Left ventricle myocardium inferior (tissue), 1 donor: ENCODE results near the gene KTN1. TPM values are rescaled to one million over a fixed set of nuclear protein-coding genes. Genes with fewer than 3 reads are reported as not detected.

ENCODE experiments used
- DNase-seq: peaks from one replicate; pipeline ENCODE4 v3.0.0-alpha.2; 2020
- H3K27ac ChIP-seq: fragments of 200-600 bp; replicated peaks from 2 replicates; pipeline ENCODE4 v1.8.0; 2021
- H3K27me3 ChIP-seq: fragments of 200-600 bp; 2 replicates; pipeline ENCODE4 v1.8.0; 2021; ENCODE audit warnings: low read depth
- H3K36me3 ChIP-seq: fragments of 200-600 bp; 2 replicates; pipeline ENCODE4 v1.8.0; 2021
- H3K4me1 ChIP-seq: fragments of 200-600 bp; 2 replicates; pipeline ENCODE4 v1.8.0; 2021
- H3K4me3 ChIP-seq: fragments of 200-600 bp; 2 replicates; pipeline ENCODE4 v1.8.0; 2021; ENCODE audit warnings: mild to moderate bottlenecking, moderate library complexity
- H3K9me3 ChIP-seq: fragments of 200-600 bp; replicated peaks from 2 replicates; pipeline ENCODE4 v1.8.0; 2021
- intact Hi-C: fragments of 100-400 bp; cut with micrococcal nuclease; formaldehyde crosslinking; loops from one replicate; pipeline ENCODE4 v1.11.0; 2022
- total RNA-seq: library from RNA; stranded (reverse); fragmentation: NEBNext Ultra II Directional; extraction: Animal tissue kit (Norgen Biotek cat#: 25700); gene quantifications from one replicate; pipeline ENCODE4 v1.2.1, GENCODE V29; 2021
- TF ChIP-seq, protein P1 (sequence below): fragments of 200-600 bp; IDR thresholded peaks from 2 replicates; pipeline ENCODE4 v1.8.0; 2021; ENCODE audit warnings: antibody characterized with exemption, mild to moderate bottlenecking, borderline replicate concordance
- donor health status: DM: no; HTN: yes; CAD: no; lungs with severe emphysema.

KTN1 gene
- total RNA-seq, 1 donor from 2014 or later, result 294 TPM

DNA sequence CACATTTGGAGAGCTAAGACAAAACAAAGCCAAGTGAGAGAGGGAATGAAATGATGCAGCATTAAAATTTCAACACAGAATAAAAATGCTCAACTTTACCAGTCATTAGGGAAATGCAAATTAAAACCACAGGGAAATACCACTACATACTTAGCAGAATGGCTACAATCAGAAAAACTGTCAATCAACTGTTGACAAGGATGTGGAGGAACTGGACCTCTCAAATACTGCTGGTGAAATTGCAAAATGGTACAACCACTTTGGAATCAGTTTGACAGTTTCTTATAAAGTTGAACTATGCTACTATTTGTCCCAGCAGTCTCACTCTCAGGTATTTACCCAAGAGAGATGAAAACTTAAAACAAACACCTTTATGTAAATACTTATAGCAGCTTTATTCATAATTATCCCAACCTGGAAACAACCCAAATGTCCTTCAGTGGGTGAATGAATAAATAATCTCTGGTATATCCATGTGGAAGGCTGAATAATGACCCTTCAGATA, 43.8 kb upstream of the KTN1 start:
- Histone ChIP-seq H3K36me3 (no peaks in the 10 kb centered on the region), H3K27ac (no peak overlapping the region)
- TF ChIP-seq, protein P1, sequence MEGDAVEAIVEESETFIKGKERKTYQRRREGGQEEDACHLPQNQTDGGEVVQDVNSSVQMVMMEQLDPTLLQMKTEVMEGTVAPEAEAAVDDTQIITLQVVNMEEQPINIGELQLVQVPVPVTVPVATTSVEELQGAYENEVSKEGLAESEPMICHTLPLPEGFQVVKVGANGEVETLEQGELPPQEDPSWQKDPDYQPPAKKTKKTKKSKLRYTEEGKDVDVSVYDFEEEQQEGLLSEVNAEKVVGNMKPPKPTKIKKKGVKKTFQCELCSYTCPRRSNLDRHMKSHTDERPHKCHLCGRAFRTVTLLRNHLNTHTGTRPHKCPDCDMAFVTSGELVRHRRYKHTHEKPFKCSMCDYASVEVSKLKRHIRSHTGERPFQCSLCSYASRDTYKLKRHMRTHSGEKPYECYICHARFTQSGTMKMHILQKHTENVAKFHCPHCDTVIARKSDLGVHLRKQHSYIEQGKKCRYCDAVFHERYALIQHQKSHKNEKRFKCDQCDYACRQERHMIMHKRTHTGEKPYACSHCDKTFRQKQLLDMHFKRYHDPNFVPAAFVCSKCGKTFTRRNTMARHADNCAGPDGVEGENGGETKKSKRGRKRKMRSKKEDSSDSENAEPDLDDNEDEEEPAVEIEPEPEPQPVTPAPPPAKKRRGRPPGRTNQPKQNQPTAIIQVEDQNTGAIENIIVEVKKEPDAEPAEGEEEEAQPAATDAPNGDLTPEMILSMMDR, result no peak

DNA sequence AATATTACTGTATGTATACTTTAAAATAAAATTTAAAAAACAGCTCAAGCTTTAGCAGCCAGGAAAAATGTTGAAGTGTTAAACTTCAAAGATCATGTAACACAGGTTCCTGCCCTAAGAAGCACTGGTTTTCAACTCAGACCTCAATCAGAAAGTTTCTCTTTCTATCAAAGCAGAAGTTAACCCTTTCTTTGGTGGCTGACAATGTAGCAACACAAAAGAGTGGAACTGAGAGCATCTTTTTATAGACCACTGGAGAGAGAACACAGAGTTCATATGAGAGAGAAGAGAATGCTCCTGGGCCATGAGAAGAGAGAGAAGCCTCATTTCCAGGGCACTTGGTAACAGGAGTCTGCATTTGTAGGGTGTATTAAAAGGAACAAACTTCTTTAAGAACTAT, 42.2 kb upstream of the KTN1 start:
- Histone ChIP-seq H3K4me3 (no peak overlapping the region), H3K27ac (no peak overlapping the region), H3K4me1 (no peaks in the 10 kb centered on the region), H3K36me3 (no peaks in the 10 kb centered on the region), H3K27me3 (no peaks in the 10 kb centered on the region), H3K9me3 (peaks cover 16% of the 10 kb centered on the region)
- intact Hi-C loops, result no loop called here
- no peak for DNase-seq
- TF ChIP-seq, protein P1, result no peak

More for the DNA sequence above, 43.8 kb upstream of the KTN1 start:
- DNase-seq, result no peak
- Histone ChIP-seq H3K4me1 (no peaks in the 10 kb centered on the region), H3K4me3 (no peak overlapping the region), H3K27me3 (no peaks in the 10 kb centered on the region), H3K9me3 (peaks cover 16% of the 10 kb centered on the region)
- intact Hi-C loops, result no loop called here

DNA sequence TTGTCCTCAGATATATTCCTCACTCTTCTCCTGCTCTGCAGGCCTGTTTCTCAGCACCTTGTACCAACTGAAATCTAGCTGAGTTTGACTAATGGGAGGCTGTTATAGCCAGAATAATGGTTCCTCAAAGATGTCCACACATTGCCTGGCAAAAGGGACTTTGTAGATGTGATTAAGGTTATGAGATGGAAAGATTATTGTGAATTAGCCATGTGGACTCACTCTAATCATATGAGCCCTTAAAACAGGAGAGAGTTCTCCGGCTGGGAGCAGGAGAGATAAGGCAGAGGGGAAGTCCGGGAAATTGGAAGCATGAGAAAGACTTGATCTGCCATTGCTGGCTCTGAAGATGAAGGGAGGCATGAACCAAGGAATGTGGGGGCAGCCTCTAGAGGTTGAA, 40.0 kb upstream of the KTN1 start:
- Histone ChIP-seq H3K27me3 (no peaks in the 10 kb centered on the region), H3K27ac (no peak overlapping the region), H3K36me3 (no peaks in the 10 kb centered on the region), H3K4me1 (no peaks in the 10 kb centered on the region), H3K9me3 (peaks cover 16% of the 10 kb centered on the region), H3K4me3 (no peak overlapping the region)
- DNase-seq, result no peak
- intact Hi-C loops, result no loop called here
- TF ChIP-seq, protein P1, result no peak

DNA sequence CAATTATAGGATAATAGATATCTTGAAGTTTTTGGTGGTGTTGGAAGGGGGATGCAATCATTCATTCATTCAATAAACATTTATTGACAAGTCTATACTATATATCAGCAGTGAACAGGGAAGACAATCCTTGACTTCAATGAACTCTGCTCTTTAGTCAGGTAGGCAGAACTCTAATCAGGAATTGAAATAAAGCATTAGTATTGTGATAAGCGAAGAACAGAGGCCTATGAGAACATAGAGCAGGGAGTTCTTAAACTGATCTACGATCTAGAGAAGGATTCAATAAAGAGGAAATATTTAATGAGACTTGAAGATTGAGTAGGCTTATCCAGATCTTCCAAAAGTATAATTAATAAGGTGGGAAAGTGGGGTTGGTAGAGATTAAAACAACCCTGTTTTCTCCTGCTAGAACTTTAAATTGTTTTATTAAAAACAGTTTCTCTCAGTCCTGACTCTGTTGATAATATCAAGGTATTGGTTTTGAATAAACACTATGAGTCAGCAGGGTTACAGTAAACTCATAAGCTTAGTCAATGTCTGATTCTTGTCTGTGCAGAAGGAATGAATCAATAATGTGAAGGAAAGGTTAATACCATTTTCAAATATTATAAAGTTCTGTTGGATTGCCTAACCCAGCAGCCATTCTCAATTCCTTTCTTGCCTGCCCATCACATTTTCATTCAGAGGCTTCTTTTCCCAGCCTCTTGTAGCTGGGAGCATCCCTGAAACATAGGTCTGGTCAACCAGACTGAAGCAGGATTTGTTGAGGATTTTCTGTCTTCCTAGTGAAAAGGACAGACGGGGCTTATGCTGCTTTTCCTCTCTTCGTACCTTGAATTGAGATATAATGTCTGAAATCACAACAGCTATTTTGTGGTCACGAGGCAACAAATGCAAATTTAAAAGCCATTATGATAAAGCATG, 38.9 kb upstream of the KTN1 start:
- intact Hi-C loops, result no loop called here
- H3K9me3 ChIP-seq, result peaks cover 14% of the 10 kb centered on the region
- H3K4me1 ChIP-seq, result no peaks in the 10 kb centered on the region
- no peak overlapping the region for H3K4me3 ChIP-seq
- no peak overlapping the region for H3K27ac ChIP-seq
- TF ChIP-seq, protein P1, result no peak
- H3K27me3 ChIP-seq, result no peaks in the 10 kb centered on the region
- DNase-seq, result no peak
- no peaks in the 10 kb centered on the region for H3K36me3 ChIP-seq

DNA sequence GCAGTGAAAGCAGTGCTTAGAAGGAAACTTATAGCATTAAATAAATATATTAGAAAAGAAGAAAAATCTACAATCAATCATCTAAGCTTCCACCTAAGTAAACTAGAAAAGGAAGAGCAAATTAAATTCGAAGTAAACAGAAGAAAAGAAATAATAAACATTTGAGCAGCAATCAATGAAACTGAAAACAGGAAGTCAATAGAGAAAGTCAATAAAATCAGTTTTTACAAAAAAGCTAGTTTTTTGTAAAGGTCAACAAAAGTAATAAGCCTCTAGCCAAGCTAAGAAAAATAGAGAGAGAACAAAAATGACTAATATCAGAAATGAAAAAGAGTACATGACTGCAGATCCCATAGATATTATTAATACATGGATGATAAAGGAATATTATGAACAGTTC, 34.2 kb upstream of the KTN1 start:
- TF ChIP-seq, protein P1, result no peak

More for the DNA sequence above, 34.2 kb upstream of the KTN1 start:
- intact Hi-C loops, result no loop called here
- H3K27me3 ChIP-seq, result no peaks in the 10 kb centered on the region
- H3K36me3 ChIP-seq, result no peaks in the 10 kb centered on the region
- no peak for DNase-seq
- H3K4me3 ChIP-seq, result no peak overlapping the region
- H3K9me3 ChIP-seq, result no peaks in the 10 kb centered on the region
- H3K27ac ChIP-seq, result no peak overlapping the region
- H3K4me1 ChIP-seq, result peaks cover 7% of the 10 kb centered on the region
